K562 (cell line): ENCODE results near the gene MRPL37. TPM values are rescaled to one million over a fixed set of nuclear protein-coding genes. Genes with fewer than 3 reads are reported as not detected.

Experiments used
- ATAC-seq: fragments of 200-7000 bp; cut with Tn5 transposase; 3 replicates; pipeline ENCODE4 v1.9.1; 2020; ENCODE audit warnings: moderate library complexity
- BruUV-seq: library from RNA; stranded (reverse); fragments of 400-500 nt; replicated peaks from 2 replicates; lab custom pipeline; 2021; lab: Mats Ljungman, UMichigan
- CTCF ChIA-PET: fragments of 300-600 bp; formaldehyde crosslinking; extraction: SDS; loops from one replicate; lab custom pipeline; 2021; ENCODE audit warnings: low intra/inter-chr PET ratio; lab: Yijun Ruan, JAX
- POLR2A ChIA-PET: fragments of 300-600, 350-650 bp; sonication (Branson Sonifier 250); formaldehyde crosslinking; extraction: SDS; loops from one replicate; lab custom pipeline; 2021; ENCODE audit warnings: antibody characterized with exemption, inconsistent platforms; lab: Yijun Ruan, JAX
- DNase-seq, 4 experiments: peaks; one replicate each; pipeline versions ENCODE4 v3.0.0 to v3.0.0-alpha.2; 2011 to 2018; ENCODE audit warnings: low spot score in 3 of 4, mixed read lengths in 3 of 4; ENCODE audit errors: extremely low read depth in 1 of 4
- FAIRE-seq: peaks from 2 replicates; lab custom pipeline; 2011; peaks lifted over from hg19 to GRCh38; lab: Jason Lieb, UNC
- H2AFZ ChIP-seq: 2 replicates; pipeline ENCODE4 v1.6.0; 2011; ENCODE audit warnings: low read depth, low read length, control low read depth, inconsistent platforms
- H3K27ac ChIP-seq: fragments of 200-600 bp; 3 replicates; pipeline ENCODE4 v1.8.0; 2011; ENCODE audit warnings: low read depth, mild to moderate bottlenecking, control low read depth, inconsistent platforms, low read length, moderate library complexity, mixed read lengths; ENCODE audit errors: extremely low read depth
- H3K27me3 ChIP-seq, 2 experiments: fragments of 300-600 bp in 1 of 2; 2 replicates in 1 of 2; 3 replicates in 1 of 2; pipeline versions ENCODE4 v1.6.0 to v1.8.0; 2011; ENCODE audit warnings: inconsistent platforms in 2 of 2, low read length in 2 of 2, mild to moderate bottlenecking in 1 of 2, mixed read lengths in 1 of 2, moderate library complexity in 1 of 2; ENCODE audit not compliant: control insufficient read depth in 2 of 2, insufficient read depth in 2 of 2
- H3K36me3 ChIP-seq: fragments of 300-600 bp; 3 replicates; pipeline ENCODE4 v1.8.0; 2011; ENCODE audit warnings: mild to moderate bottlenecking, low read length, inconsistent platforms; ENCODE audit not compliant: control insufficient read depth, insufficient read depth
- H3K4me1 ChIP-seq, 2 experiments: fragments of 200-600 bp in 1 of 2; replicated peaks in 1 of 2; 2 replicates in 1 of 2; 3 replicates in 1 of 2; pipeline versions ENCODE4 v1.5.1 to v1.8.0; 2011; ENCODE audit warnings: inconsistent platforms in 2 of 2, low read length in 2 of 2, mild to moderate bottlenecking in 1 of 2, mixed read lengths in 1 of 2, moderate library complexity in 1 of 2; ENCODE audit not compliant: control insufficient read depth in 2 of 2, insufficient read depth in 2 of 2
- H3K4me2 ChIP-seq: 2 replicates; pipeline ENCODE4 v1.6.1; 2011; ENCODE audit warnings: low read length, control low read depth, inconsistent platforms, mixed read lengths; ENCODE audit not compliant: insufficient read depth
- H3K4me3 ChIP-seq: fragments of 200-600 bp; sonication (generic), shearing (Covaris generic); 2 replicates; pipeline ENCODE4 v1.5.1; 2016; ENCODE audit warnings: control low read depth, inconsistent platforms
- H3K79me2 ChIP-seq: fragments of 200-600 bp; 3 replicates; pipeline ENCODE4 v1.8.0; 2011; ENCODE audit warnings: low read length, inconsistent platforms; ENCODE audit not compliant: control insufficient read depth, insufficient read depth
- H3K9ac ChIP-seq, 2 experiments: 2 replicates each; pipeline versions ENCODE4 v1.6.0 to v1.6.1; 2011; ENCODE audit warnings: low read depth in 2 of 2, low read length in 2 of 2, control low read depth in 1 of 2, inconsistent platforms in 1 of 2, mild to moderate bottlenecking in 1 of 2, mixed read lengths in 1 of 2; ENCODE audit not compliant: insufficient read depth in 1 of 2
- H3K9me1 ChIP-seq: one replicate; pipeline ENCODE4 v1.6.0; 2011; ENCODE audit warnings: inconsistent platforms, mild to moderate bottlenecking, low read length, moderate library complexity; ENCODE audit not compliant: control insufficient read depth, insufficient read depth
- H3K9me3 ChIP-seq: replicated peaks from 2 replicates; pipeline ENCODE4 v1.5.1; 2011; ENCODE audit warnings: low read depth, low read length, inconsistent platforms; ENCODE audit not compliant: control insufficient read depth, insufficient read depth
- H4K20me1 ChIP-seq: replicated peaks from 2 replicates; pipeline ENCODE4 v1.6.1; 2011; ENCODE audit warnings: low read length, inconsistent platforms, mixed read lengths; ENCODE audit not compliant: control insufficient read depth, insufficient read depth
- HSF4 ChIP-seq: fragments of 250-450 bp; sonication (Bioruptor Pico); IDR thresholded peaks from 2 replicates; pipeline ENCODE4 v2.1.2; 2022; ENCODE audit warnings: mild to moderate bottlenecking, moderate library complexity, borderline replicate concordance
- MAX ChIP-seq: sonication (generic); formaldehyde crosslinking; IDR thresholded peaks from 2 replicates; pipeline ENCODE4 v1.9.0; 2022; ENCODE audit warnings: mild to moderate bottlenecking, missing genetic modification reagents
- POLR2H ChIP-seq: IDR thresholded peaks from 2 replicates; pipeline ENCODE4 v1.6.1; 2016; ENCODE audit warnings: missing genetic modification characterization, low read depth, mild to moderate bottlenecking, control low read depth, missing compliant biosample characterization, moderate library complexity
- WGBS: fragments of 100-300 bp; shearing (Covaris generic); methylation state at CpG from one replicate; pipeline ENCODE4 v1.1.6; 2016; ENCODE audit warnings: low coverage, mixed read lengths; ENCODE audit not compliant: insufficient coverage; ENCODE audit errors: missing lambda C conversion rate; 5-methylcytosine and 5-hydroxymethylcytosine counted together
- in situ Hi-C: fragments of 300-500 bp; cut with MboI; formaldehyde crosslinking; loops from 4 replicates; pipeline ENCODE4 v1.15.0; 2018; ENCODE audit warnings: inconsistent platforms, mixed read lengths
- intact Hi-C: fragments of 100-400 bp; cut with micrococcal nuclease; formaldehyde crosslinking; loops from 2 replicates; pipeline ENCODE4 v1.14.2; 2022
- polyA plus RNA-seq, 8 experiments: library from polyadenylated mRNA; depleted of rRNA in 4 of 8; stranded (reverse) in 5 of 8; unstranded in 3 of 8; fragments of >200 nt; fragmentation: Nextera tagmentation in 2 of 8; fragmentation: Illumina TruSeq in 1 of 8; extraction: Ambion mirVana in 2 of 8; extraction: Trizol in 1 of 8; gene quantifications; 2 replicates each; pipeline versions ENCODE4 v1.2.1 to v1.2.3, GENCODE V29; 2011 to 2014; ENCODE audit warnings: inconsistent platforms in 1 of 8, missing spikeins in 1 of 8
- total RNA-seq, 7 experiments: library from RNA; depleted of rRNA in 6 of 7; stranded (reverse); fragments of >200 nt in 6 of 7; fragmentation: Illumina TruSeq in 2 of 7; extraction: Trizol in 2 of 7; gene quantifications; 2 replicates each; pipeline versions ENCODE4 v1.2.1 to v1.2.3, GENCODE V29; 2011 to 2021; ENCODE audit warnings: low replicate concordance in 1 of 7
- TF ChIP-seq, protein P1 (sequence below), 2 experiments: IDR thresholded peaks; 2 replicates each; pipeline ENCODE4 v1.6.1; 2012; ENCODE audit warnings: improper control_type of control experiment in 2 of 2, low read depth in 2 of 2, low read length in 2 of 2, borderline replicate concordance in 1 of 2

Gene MRPL37
- total and polyA plus RNA-seq, 9 of the 15 experiments (the other 6 are each of a cell fraction or from before 2014, with no cell fraction given), result 52.2 to 303 (median 180) TPM

GRCh38 chr1:54244655-54245054 lies 44.7 kb downstream of the MRPL37 start:
- WGBS, result 80% methylated on average over 7 of the region's 7 CpGs

More at GRCh38 chr1:54244655-54245054, 44.7 kb downstream of the MRPL37 start:
- Histone ChIP-seq H3K9me1 (no peaks in the 10 kb centered on the region), H3K27me3 (no peaks in the 10 kb centered on the region), H3K4me3 (no peak overlapping the region), H4K20me1 (peaks cover 3% of the 10 kb centered on the region; the same call in 1 of the 2 replicates), H3K9me3 (no peaks in the 10 kb centered on the region), H3K27ac (no peak overlapping the region), H3K9ac (no peak overlapping the region), H3K79me2 (no peaks in the 10 kb centered on the region), H3K36me3 (peaks cover 73% of the 10 kb centered on the region; the same call in 2 of the 3 replicates), H3K4me2 (no peak overlapping the region), H3K4me1 (peaks cover 0 to 4% of the 10 kb centered on the region in 2 experiments; a peak in 2 of 5 replicates), H2AFZ (no peak overlapping the region)
- peak in 2 of 4 experiments; percentile 45 to 51 for DNase-seq
- BruUV-seq, result no TSS peak
- ATAC-seq, result peak; percentile 52; the same call in 2 of the 3 replicates
- CTCF ChIA-PET, result interaction anchor here (0.7 kb wide), 1 partner anchor 23 kb away, joined by 5 read pairs; no protein-coding TSS in a partner anchor
- no peak for TF ChIP-seq POLR2H (tag)
- TF ChIP-seq, protein P1, sequence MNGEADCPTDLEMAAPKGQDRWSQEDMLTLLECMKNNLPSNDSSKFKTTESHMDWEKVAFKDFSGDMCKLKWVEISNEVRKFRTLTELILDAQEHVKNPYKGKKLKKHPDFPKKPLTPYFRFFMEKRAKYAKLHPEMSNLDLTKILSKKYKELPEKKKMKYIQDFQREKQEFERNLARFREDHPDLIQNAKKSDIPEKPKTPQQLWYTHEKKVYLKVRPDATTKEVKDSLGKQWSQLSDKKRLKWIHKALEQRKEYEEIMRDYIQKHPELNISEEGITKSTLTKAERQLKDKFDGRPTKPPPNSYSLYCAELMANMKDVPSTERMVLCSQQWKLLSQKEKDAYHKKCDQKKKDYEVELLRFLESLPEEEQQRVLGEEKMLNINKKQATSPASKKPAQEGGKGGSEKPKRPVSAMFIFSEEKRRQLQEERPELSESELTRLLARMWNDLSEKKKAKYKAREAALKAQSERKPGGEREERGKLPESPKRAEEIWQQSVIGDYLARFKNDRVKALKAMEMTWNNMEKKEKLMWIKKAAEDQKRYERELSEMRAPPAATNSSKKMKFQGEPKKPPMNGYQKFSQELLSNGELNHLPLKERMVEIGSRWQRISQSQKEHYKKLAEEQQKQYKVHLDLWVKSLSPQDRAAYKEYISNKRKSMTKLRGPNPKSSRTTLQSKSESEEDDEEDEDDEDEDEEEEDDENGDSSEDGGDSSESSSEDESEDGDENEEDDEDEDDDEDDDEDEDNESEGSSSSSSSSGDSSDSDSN (IDR thresholded peaks at IDR 0.05; ENCODE audit: borderline replicate concordance in 1 of 2, low read depth in 2 of 2, low read length in 2 of 2), result no peak
- TF ChIP-seq HSF4 (CRISPR knock-in tag), result no peak
- 0 out of 2 replicates have a peak, but pooled peaks have one; percentile 23 for TF ChIP-seq MAX (CRISPR knock-in tag)
- in situ Hi-C loops (no loop called here), intact Hi-C loops (no loop called here)
- no peak for FAIRE-seq
- POLR2A ChIA-PET, result interaction anchor here (0.6 kb wide), 1 partner anchor 162 kb away, joined by 3 read pairs; no protein-coding TSS in a partner anchor
